MM.1S (cell line): ENCODE results near the gene CENPT.

Experiments
- DNase-seq: peaks from one replicate; pipeline ENCODE4 v3.0.0-alpha.2; 2015
- H2AFZ ChIP-seq: fragments of 300-600 bp; sonication (generic); 2 replicates; pipeline ENCODE4 v1.6.0; 2016; ENCODE audit warnings: antibody characterized with exemption, low read length
- H3F3A ChIP-seq: fragments of 300-600 bp; sonication (generic); 2 replicates; pipeline ENCODE4 v1.6.1; 2016; ENCODE audit warnings: mild to moderate bottlenecking, antibody characterized with exemption, low read length, moderate library complexity, mixed read lengths; ENCODE audit not compliant: insufficient read depth
- H3K27ac ChIP-seq: fragments of 300-600 bp; sonication (generic); 2 replicates; pipeline ENCODE4 v1.5.1; 2016; ENCODE audit warnings: mild to moderate bottlenecking, low read length
- H3K27me3 ChIP-seq: fragments of 300-600 bp; sonication (generic); replicated peaks from 2 replicates; pipeline ENCODE4 v1.6.0; 2016; ENCODE audit warnings: low read length; ENCODE audit not compliant: insufficient read depth
- H3K36me3 ChIP-seq: fragments of 300-600 bp; sonication (generic); replicated peaks from 2 replicates; pipeline ENCODE4 v1.6.1; 2016; ENCODE audit warnings: mild to moderate bottlenecking, low read length, mixed read lengths; ENCODE audit not compliant: insufficient read depth
- H3K4me1 ChIP-seq: fragments of 300-600 bp; sonication (generic); 2 replicates; pipeline ENCODE4 v1.6.1; 2016; ENCODE audit warnings: low read length, mixed read lengths
- H3K4me2 ChIP-seq: fragments of 300-600 bp; sonication (generic); 2 replicates; pipeline ENCODE4 v1.6.0; 2016; ENCODE audit warnings: low read depth, low read length
- H3K4me3 ChIP-seq: fragments of 300-600 bp; sonication (generic); 2 replicates; pipeline ENCODE4 v1.5.1; 2016; ENCODE audit warnings: low read length, mixed read lengths
- H3K79me2 ChIP-seq: fragments of 300-600 bp; sonication (generic); 2 replicates; pipeline ENCODE4 v1.6.1; 2016; ENCODE audit warnings: mixed run types, low read length, mixed read lengths
- H3K9ac ChIP-seq: fragments of 300-600 bp; sonication (generic); 2 replicates; pipeline ENCODE4 v1.6.1; 2016; ENCODE audit warnings: low read length, mixed read lengths
- H3K9me2 ChIP-seq: fragments of 300-600 bp; sonication (generic); replicated peaks from 2 replicates; pipeline ENCODE4 v1.6.1; 2016; ENCODE audit warnings: mild to moderate bottlenecking, low read length, mixed read lengths; ENCODE audit not compliant: insufficient read depth
- H3K9me3 ChIP-seq: fragments of 300-600 bp; sonication (generic); replicated peaks from 2 replicates; pipeline ENCODE4 v1.6.1; 2016; ENCODE audit warnings: mild to moderate bottlenecking, low read length, mixed read lengths; ENCODE audit not compliant: insufficient read depth
- H4K20me1 ChIP-seq: fragments of 300-600 bp; sonication (generic); 2 replicates; pipeline ENCODE4 v1.6.1; 2016; ENCODE audit warnings: mild to moderate bottlenecking, low read length, moderate library complexity, mixed read lengths; ENCODE audit not compliant: insufficient read depth
- CTCF ChIP-seq: fragments of 300-600 bp; sonication (generic); IDR thresholded peaks from 2 replicates; pipeline ENCODE4 v1.5.1; 2016; ENCODE audit warnings: antibody characterized with exemption, low read length, mixed read lengths
- EZH2 ChIP-seq: fragments of 300-600 bp; sonication (generic); optimal IDR thresholded peaks from 2 replicates; pipeline ENCODE3; 2017; ENCODE audit warnings: low read depth, mild to moderate bottlenecking, antibody characterized with exemption, low read length, mixed read lengths
- EZH2phosphoT487 ChIP-seq: fragments of 300-600 bp; sonication (generic); IDR thresholded peaks from 2 replicates; pipeline ENCODE4 v1.6.1; 2018; ENCODE audit warnings: antibody characterized with exemption, low read length

CENPT gene

DNA sequence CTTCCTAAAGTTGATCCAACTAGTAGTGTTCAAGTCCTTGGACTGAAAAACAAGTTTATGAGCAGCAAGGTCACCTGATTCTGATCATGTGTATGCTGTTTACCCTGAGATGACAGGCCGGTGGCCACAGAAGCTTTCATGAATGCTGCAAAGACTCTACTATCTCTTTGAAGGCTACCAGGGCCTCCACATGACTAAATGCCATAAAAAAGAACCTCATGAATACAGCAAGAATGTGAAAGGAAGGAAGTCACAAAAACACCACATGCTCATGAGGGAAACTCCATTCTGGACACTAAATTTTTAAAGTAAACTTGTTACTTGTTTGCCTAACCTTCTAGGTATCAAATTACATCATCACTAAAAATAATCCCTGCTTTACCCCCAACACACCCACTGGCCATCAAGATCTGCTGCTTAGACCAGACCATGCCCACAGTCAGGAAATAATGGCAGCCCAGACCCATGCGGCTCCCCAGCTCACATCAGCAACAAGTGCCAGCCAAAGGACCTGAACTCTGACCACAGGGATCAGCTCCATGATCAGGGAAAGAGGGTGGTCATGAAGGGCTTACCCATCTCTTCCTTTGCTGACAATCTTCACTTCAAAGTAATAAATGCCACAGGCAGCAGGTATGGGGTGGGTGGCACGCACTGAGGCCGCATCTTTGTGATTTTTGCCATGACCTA is 42.5 kb downstream of the CENPT start:
- no peaks in the 10 kb centered on the region for H3K36me3 ChIP-seq
- peaks cover 61% of the 10 kb centered on the region for H3K79me2 ChIP-seq
- H3K4me1 ChIP-seq: peaks cover 9% of the 10 kb centered on the region
- peak overlapping the region; percentile 82 for H3K9ac ChIP-seq
- H3K9me3 ChIP-seq: no peaks in the 10 kb centered on the region
- no peaks in the 10 kb centered on the region for H3F3A ChIP-seq
- TF ChIP-seq EZH2phosphoT487 (no peak), EZH2 (no peak), CTCF (no peak)
- H2AFZ ChIP-seq: no peak overlapping the region
- H3K4me2 ChIP-seq: peak overlapping the region; percentile 90
- no peaks in the 10 kb centered on the region for H4K20me1 ChIP-seq
- H3K27ac ChIP-seq: peak overlapping the region; percentile 33; the same call in 1 of the 2 replicates
- no peaks in the 10 kb centered on the region for H3K27me3 ChIP-seq
- no peaks in the 10 kb centered on the region for H3K9me2 ChIP-seq
- no peak for DNase-seq
- peak overlapping the region; percentile 89 for H3K4me3 ChIP-seq

GRCh38 chr16:67803894-67804293 is 43.6 kb downstream of the CENPT start:
- H2AFZ ChIP-seq: no peak overlapping the region
- no peaks in the 10 kb centered on the region for H3F3A ChIP-seq
- DNase-seq: no peak
- H3K36me3 ChIP-seq: no peaks in the 10 kb centered on the region
- H3K79me2 ChIP-seq: peaks cover 68% of the 10 kb centered on the region
- no peak overlapping the region for H3K9ac ChIP-seq
- H3K9me3 ChIP-seq: no peaks in the 10 kb centered on the region
- no peak overlapping the region for H3K4me2 ChIP-seq
- no peaks in the 10 kb centered on the region for H3K9me2 ChIP-seq
- no peak overlapping the region for H3K27ac ChIP-seq
- no peaks in the 10 kb centered on the region for H3K27me3 ChIP-seq
- peaks cover 9% of the 10 kb centered on the region for H3K4me1 ChIP-seq
- no peak overlapping the region for H3K4me3 ChIP-seq
- no peak for TF ChIP-seq CTCF
- no peak for TF ChIP-seq EZH2phosphoT487
- TF ChIP-seq EZH2: no peak
- H4K20me1 ChIP-seq: no peaks in the 10 kb centered on the region

DNA sequence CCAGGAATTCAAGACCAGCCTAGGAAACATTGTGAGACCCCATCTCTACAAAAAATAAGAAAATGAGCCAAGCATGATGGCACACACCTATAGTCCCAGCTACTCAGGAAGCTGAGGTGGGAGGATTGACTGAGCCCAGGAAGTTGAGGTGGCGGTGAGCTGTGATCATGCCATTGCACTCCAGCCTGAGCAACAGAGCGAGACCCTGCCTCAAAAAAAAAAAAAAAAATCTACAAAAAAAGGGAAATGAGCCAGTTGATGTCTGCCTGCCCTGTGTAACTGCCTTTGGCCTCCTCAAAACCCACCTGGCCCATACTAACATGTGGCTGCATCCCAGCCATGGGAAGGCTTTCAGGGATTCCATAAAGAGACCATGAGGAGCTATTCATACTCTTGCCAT is 45.6 kb downstream of the CENPT start:
- no peak for DNase-seq
- TF ChIP-seq EZH2 (no peak), EZH2phosphoT487 (no peak), CTCF (no peak)
- no peaks in the 10 kb centered on the region for H4K20me1 ChIP-seq
- no peaks in the 10 kb centered on the region for H3K27me3 ChIP-seq
- H3K27ac ChIP-seq: no peak overlapping the region
- H3K9ac ChIP-seq: no peak overlapping the region
- no peaks in the 10 kb centered on the region for H3K9me3 ChIP-seq
- H3F3A ChIP-seq: no peaks in the 10 kb centered on the region
- H3K79me2 ChIP-seq: peaks cover 84% of the 10 kb centered on the region
- H3K4me2 ChIP-seq: no peak overlapping the region
- H3K9me2 ChIP-seq: no peaks in the 10 kb centered on the region
- H3K4me1 ChIP-seq: peaks cover 9% of the 10 kb centered on the region
- H3K4me3 ChIP-seq: no peak overlapping the region
- H2AFZ ChIP-seq: no peak overlapping the region
- H3K36me3 ChIP-seq: no peaks in the 10 kb centered on the region
